Kidney glomerular epithelial cell (primary cell): Measurements from ENCODE around the gene NHSL2.

Experiments used
- DNase-seq: peaks from one replicate; lab custom pipeline; 2025; lab: John Stamatoyannopoulos, UW

The NHSL2 gene

GRCh38 chrX:72020204-72020603 is 109.6 kb downstream of the NHSL2 start:
- DNase-seq: no peak

- no peak for DNase-seq
Observed at GRCh38 chrX:72020788-72021187, 110.1 kb downstream of the NHSL2 start.

GRCh38 chrX:72021975-72022374 is 111.3 kb downstream of the NHSL2 start:
- DNase-seq: no peak

- no peak for DNase-seq
Observed at GRCh38 chrX:72023071-72023470, 112.4 kb downstream of the NHSL2 start.

GRCh38 chrX:72025236-72025770 is 114.7 kb downstream of the NHSL2 start:
- DNase-seq: no peak

GRCh38 chrX:72026341-72027023 is 115.8 kb downstream of the NHSL2 start:
- DNase-seq: no peak

GRCh38 chrX:72027024-72027913 is 116.6 kb downstream of the NHSL2 start:
- DNase-seq: no peak

- no peak for DNase-seq
Observed at GRCh38 chrX:72027914-72028307, 117.3 kb downstream of the NHSL2 start.

- DNase-seq: no peak
Observed at GRCh38 chrX:72028701-72029470, 118.2 kb downstream of the NHSL2 start.

- peak; percentile 55 for DNase-seq
Observed at GRCh38 chrX:72029483-72030411, 119.1 kb downstream of the NHSL2 start.

GRCh38 chrX:72030431-72030830 is 119.8 kb downstream of the NHSL2 start:
- DNase-seq: no peak

GRCh38 chrX:72031118-72031517 is 120.5 kb downstream of the NHSL2 start:
- DNase-seq: no peak

- DNase-seq: no peak
Observed at GRCh38 chrX:72031634-72032033, 121.0 kb downstream of the NHSL2 start.

GRCh38 chrX:72037601-72038000 is 127.0 kb downstream of the NHSL2 start:
- DNase-seq: no peak

- DNase-seq: no peak
Observed at GRCh38 chrX:72038016-72038415, 127.4 kb downstream of the NHSL2 start.

- DNase-seq: no peak
Observed at GRCh38 chrX:72038868-72039267, 128.2 kb downstream of the NHSL2 start.

- no peak for DNase-seq
Observed at GRCh38 chrX:72040506-72040905, 129.9 kb downstream of the NHSL2 start.

- no peak for DNase-seq
Observed at GRCh38 chrX:72041176-72041575, 130.5 kb downstream of the NHSL2 start.

GRCh38 chrX:72041871-72042851 is 131.5 kb downstream of the NHSL2 start:
- no peak for DNase-seq

GRCh38 chrX:72042852-72043248 is 132.2 kb downstream of the NHSL2 start:
- DNase-seq: no peak
